ENCODE results near the gene VPS29.
A peak's percentile ranks its signal among the peaks of the same experiment; 100 is the strongest.

DNA sequence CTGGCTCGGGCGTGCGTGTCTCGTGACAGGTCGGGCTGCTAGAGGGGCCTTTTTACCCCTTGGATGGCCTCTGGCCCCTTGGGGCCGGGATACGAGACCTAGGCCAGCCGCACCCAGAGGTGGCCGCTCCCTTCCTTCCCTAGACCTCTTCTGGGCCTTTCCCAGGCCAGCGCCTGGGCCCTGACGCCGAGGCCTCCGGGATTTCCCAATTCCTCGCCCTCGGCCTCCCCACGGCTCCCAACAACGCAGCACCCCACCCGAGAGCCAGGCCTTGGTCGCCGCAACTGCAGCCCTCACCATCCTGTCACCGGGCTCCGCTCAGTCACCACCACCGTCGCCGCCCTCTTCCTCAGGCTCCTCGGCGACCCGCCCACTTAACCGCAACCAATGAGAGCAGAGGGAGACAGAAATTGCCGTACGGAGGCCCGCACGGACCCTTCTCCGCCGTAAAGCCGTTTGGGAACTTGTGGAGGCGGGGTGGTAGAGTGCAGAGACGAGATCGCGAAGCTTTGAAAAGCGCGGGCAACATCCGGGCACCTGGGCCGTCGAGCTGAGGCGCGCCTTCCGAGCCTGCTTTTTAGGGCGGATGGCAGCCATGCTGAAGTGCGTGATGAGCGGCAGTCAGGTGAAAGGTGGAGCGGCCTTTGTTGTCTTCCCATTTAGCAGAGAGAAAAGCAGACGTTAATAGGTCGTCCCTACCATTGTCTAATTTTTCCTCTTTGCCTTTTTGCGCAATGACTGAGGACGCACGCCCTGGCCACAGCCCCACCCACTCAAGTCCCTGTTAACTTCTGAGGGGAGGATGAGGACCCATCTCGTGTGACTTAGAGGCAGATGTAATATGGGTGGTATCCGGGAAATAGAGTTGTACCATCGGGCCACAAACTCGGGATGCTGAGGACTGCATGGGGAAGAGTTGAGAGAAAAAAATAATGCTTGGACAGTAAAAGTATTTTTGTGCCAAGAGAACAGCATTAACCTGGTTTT lies at the start of gene VPS29, which contains the start of gene RAD9B:
- TF ChIP-seq, protein P1, sequence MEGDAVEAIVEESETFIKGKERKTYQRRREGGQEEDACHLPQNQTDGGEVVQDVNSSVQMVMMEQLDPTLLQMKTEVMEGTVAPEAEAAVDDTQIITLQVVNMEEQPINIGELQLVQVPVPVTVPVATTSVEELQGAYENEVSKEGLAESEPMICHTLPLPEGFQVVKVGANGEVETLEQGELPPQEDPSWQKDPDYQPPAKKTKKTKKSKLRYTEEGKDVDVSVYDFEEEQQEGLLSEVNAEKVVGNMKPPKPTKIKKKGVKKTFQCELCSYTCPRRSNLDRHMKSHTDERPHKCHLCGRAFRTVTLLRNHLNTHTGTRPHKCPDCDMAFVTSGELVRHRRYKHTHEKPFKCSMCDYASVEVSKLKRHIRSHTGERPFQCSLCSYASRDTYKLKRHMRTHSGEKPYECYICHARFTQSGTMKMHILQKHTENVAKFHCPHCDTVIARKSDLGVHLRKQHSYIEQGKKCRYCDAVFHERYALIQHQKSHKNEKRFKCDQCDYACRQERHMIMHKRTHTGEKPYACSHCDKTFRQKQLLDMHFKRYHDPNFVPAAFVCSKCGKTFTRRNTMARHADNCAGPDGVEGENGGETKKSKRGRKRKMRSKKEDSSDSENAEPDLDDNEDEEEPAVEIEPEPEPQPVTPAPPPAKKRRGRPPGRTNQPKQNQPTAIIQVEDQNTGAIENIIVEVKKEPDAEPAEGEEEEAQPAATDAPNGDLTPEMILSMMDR (IDR thresholded peaks at IDR 0.05), result peak in 2 of 4 experiments; percentile 12 to 41
- peak; percentile 77 to 83 for TF ChIP-seq POLR2A (IDR thresholded peaks at IDR 0.05)

Measured in uterus (tissue), 2 donors.